ENCODE results near the gene CCDC12.

- no peak for TF ChIP-seq EP300 (IDR thresholded peaks at IDR 0.05)
- TF ChIP-seq POLR2A (IDR thresholded peaks at IDR 0.05) = no peak
- TF ChIP-seq CTCF (IDR thresholded peaks at IDR 0.05) = no peak
Observed at GRCh38 chr3:47000922-47001730, 24.6 kb upstream of the CCDC12 start.

Data from gastroesophageal sphincter (tissue), 3 donors.